NCI-H774 (cell line): Measurements from ENCODE around the gene FRRS1L.

Source experiments
- DNase-seq: peaks from one replicate; lab custom pipeline; 2025; lab: John Stamatoyannopoulos, UW

Gene FRRS1L

DNA sequence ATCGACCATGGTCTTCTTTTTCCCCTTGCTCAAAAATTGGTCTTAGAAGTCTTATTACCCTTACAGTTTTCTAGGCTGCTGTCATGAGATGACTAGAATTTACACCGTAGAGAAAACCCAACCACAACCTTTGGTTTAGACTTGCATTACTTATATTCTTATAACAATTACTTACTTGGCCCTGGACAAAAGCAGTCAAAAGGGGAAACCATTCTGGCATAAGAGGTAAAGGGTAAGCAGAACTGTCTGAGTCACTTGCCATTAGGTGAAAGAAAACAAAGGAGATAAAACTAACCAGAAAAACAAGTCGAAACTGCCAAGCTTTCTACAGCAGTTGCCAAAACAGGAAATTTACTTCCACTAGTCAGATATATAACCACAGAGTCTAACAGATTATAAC lies 65.2 kb downstream of the FRRS1L start:
- no peak for DNase-seq

- no peak for DNase-seq
These were observed 65.8 kb downstream of the FRRS1L start for GRCh38 chr9:109101202-109101595.

DNA sequence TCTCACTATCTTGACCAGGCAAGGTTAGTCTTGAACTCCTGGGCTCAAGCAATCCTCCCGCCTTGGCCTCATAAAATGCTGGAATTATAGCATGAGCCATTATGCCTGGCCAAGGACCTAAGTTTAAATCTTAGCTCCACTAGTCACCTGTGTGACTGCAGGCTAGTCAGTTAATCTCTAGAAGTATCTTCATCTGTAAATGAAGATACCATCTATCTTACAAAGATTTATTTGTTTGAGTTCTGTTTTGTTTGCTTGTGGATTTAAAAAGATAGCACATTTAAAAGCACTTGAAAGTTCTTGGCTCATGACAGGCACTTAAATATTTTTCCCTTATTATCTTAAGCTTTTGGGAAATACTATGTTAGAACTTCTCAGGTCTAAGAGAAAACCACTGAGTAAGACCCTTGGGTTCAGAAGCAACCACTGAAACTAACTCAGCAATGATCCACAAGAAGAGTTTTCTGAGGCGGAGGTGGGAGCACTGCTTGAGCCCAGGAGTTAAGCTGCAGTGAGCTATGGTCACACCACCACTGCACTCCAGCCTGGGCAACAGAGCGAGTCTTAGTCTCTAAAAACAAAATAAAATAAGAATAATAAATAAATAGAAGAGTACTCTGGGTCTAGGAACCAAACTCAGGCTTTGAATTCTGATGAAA lies 66.4 kb downstream of the FRRS1L start:
- no peak for DNase-seq

DNA sequence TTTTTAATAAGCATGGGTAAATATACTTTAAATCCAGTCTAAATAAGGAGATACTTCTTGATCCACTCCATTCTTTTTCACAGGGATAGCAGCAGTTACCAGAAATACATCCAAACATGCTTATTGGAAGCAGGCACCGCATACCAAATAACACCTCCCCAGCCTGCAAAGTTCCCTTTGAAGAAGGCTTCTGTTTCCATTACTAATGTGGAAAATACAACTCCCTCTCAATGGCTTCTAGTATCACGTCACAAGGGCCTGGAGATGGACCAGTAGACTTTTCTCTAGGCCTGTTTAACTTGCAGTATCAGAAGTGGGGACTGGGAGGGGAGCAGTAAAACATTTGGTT lies 68.1 kb downstream of the FRRS1L start:
- no peak for DNase-seq

- no peak for DNase-seq
These were observed 68.7 kb downstream of the FRRS1L start for GRCh38 chr9:109098171-109098959.

DNA sequence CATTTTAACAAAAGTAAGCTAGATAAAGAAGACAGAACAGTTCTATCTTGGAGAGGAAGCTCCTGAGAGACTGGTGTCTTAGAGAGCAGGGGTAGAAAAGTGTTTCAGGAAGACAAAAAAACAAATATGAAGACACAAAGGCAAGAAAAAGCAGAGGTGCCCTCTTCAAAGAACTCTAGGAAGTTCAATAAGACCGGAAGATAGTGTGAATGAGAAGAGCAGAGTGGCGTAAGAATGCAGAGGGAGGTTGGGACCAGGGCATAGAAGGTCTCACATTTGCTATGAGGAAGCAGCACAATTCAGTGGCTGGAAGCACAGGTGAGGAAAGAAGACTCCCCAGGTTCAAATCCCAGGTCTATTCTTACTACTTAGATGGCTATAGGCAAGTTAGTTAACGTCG lies 69.9 kb downstream of the FRRS1L start:
- DNase-seq: no peak

- DNase-seq: no peak
These were observed 71.7 kb downstream of the FRRS1L start for GRCh38 chr9:109095321-109095720.

- DNase-seq: no peak
These were observed 72.8 kb downstream of the FRRS1L start for GRCh38 chr9:109094268-109094667.

DNA sequence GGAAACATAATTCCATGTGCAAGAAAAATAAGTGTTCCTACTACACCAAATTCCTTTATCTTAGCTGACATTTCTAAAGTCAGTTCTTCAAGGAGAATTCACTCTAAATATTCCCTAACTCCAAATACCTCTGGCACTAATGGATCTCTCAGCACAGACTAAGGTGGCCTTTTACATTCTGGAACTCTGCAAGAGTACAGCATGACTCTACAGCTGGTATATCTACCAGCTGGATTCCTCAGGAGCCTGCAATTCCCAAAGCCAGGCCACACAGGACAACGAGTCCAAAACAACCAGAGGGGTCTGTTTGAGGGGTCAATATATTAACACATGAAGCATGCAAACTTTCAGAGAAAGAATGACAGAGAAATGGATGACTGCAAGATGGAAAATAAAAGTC lies 74.5 kb downstream of the FRRS1L start:
- DNase-seq: no peak

GRCh38 chr9:109092051-109092580 lies 74.9 kb downstream of the FRRS1L start:
- no peak for DNase-seq

DNA sequence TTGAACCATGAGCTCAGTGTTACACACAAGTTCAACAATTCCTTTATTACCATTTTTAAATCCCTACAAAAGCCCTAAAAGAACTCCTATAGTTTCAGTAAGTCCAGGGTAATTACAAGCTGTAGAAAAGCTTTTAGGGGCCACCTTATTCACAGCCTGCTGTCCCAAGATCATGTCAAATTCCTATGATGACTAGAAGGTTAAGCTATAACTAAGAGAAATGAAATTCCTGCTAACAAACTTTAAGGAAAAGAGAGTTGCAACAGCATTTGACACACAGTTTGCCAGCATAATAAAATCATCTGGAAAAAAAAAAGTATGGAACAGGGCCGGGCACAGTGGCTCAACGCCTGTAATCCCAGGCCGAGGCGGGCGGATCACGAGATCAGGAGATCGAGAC lies 78.8 kb downstream of the FRRS1L start:
- DNase-seq: no peak

- no peak for DNase-seq
These were observed 79.3 kb downstream of the FRRS1L start for GRCh38 chr9:109087795-109088194.

- no peak for DNase-seq
These were observed 80.8 kb downstream of the FRRS1L start for GRCh38 chr9:109086221-109086620.

DNA sequence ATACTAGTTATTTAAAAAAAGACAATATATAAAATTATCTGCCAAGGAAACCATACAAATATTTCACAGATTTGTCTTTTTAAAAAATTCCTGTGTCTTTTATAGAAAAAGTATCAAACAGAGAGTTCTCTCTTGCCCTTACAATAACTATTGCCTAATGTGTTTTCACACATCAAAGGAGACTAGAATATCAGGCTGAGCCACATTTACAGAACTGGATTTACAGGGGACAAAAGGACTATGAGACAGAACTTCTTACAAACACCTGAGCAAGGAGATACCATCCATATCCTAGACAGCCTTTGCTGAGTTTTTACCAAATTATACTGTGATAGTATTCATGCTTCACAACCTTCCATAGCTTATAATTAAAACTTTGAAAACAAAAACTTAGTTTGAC lies 81.5 kb downstream of the FRRS1L start:
- no peak for DNase-seq

GRCh38 chr9:109083813-109084405 lies 83.1 kb downstream of the FRRS1L start:
- DNase-seq: no peak

DNA sequence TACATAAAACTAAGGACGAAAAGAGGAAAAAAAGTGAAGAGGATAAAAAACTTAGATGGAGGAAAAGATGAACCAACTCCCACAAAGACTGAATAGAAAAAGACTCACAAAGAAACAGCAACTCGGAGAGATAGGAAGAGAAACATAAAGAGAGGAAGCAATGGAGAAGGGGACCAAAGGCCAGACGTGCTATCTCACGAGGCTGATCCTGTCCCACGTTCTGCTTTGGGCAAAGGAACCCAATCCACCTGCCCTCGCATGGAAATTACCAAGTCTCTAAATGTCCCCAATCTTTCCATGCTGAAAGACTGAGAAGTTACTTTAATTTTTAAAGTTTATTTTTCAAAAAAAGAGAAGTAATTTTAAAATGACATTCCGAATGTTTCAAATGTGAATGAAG lies 83.9 kb downstream of the FRRS1L start:
- no peak for DNase-seq

GRCh38 chr9:109082091-109082620 lies 84.9 kb downstream of the FRRS1L start:
- no peak for DNase-seq
